ENCODE results near the gene PLXNB3. TPM values are rescaled to one million over a fixed set of nuclear protein-coding genes. Genes with fewer than 3 reads are reported as not detected.
A peak's percentile ranks its signal among the peaks of the same experiment; 100 is the strongest.

Gene PLXNB3
- total RNA-seq (2016; rRNA removed; fragmentation: Illumina TruSeq; extraction: Trizol) (1.2 and 3.0 TPM in 2 replicates), polyA plus RNA-seq (2011; rRNA removed) (6.9 and 8.1 TPM in 2 replicates), polyA minus RNA-seq (2011; rRNA and poly(A)+ RNA removed; ENCODE audit: low replicate concordance) (0.68 and 8.0 TPM in 2 replicates), Bru-seq, nascent RNA (percentile 41 among the genes with signal in this experiment), BruChase-seq, experiment 1, labeled RNA remaining after a 6-hour chase (percentile 66 among the genes with signal in this experiment), BruChase-seq, experiment 2, labeled RNA remaining after a 2-hour chase (percentile 52 among the genes with signal in this experiment)
- total RNA-seq (2016; cell fraction: cytosol; rRNA removed; fragmentation: Illumina TruSeq; extraction: Trizol; ENCODE audit: low read depth), result 0.20 and 0.62 TPM in 2 replicates
- 0.51 and 3.2 TPM in 2 replicates for total RNA-seq (2016; cell fraction: insoluble cytoplasmic fraction; rRNA removed; fragmentation: Illumina TruSeq; extraction: Trizol)
- 0.90 and 1.4 TPM in 2 replicates for total RNA-seq (2016; cell fraction: membrane; rRNA removed; fragmentation: Illumina TruSeq; extraction: Trizol)
- total RNA-seq (2016; cell fraction: nucleus; rRNA removed; fragmentation: Illumina TruSeq; extraction: Trizol), result 3.6 and 5.9 TPM in 2 replicates
- 2.0 and 3.8 TPM in 2 replicates for polyA plus RNA-seq (2011; cell fraction: cytosol; rRNA removed)
- 40.4 and 58.7 TPM in 2 replicates for polyA plus RNA-seq (2011; cell fraction: nucleus; rRNA removed)
- 3.4 and 5.7 TPM in 2 replicates for polyA plus RNA-seq (2012)
- 0.61 and 0.93 TPM in 2 replicates for polyA plus RNA-seq (2016; cell fraction: cytosol; fragmentation: Illumina TruSeq; extraction: Trizol; ENCODE audit: low read depth)
- 1.8 and 2.9 TPM in 2 replicates for polyA plus RNA-seq (2016; cell fraction: insoluble cytoplasmic fraction; fragmentation: Illumina TruSeq; extraction: Trizol; ENCODE audit: low read depth)
- polyA plus RNA-seq (2016; cell fraction: membrane; fragmentation: Illumina TruSeq; extraction: Trizol; ENCODE audit: low read depth), result 2.0 and 2.3 TPM in 2 replicates
- polyA plus RNA-seq (2016; cell fraction: nucleus; fragmentation: Illumina TruSeq; extraction: Trizol; ENCODE audit: insufficient read depth, low read depth), result 20.2 and 27.0 TPM in 2 replicates
- polyA minus RNA-seq (2011; cell fraction: cytosol; rRNA and poly(A)+ RNA removed), result 5.1 and 5.5 TPM in 2 replicates
- polyA minus RNA-seq (2011; cell fraction: nucleus; rRNA and poly(A)+ RNA removed), result 5.0 and 6.8 TPM in 2 replicates
- long read RNA-seq, experiment 1, partial matches to known transcripts, result 0 of 1 reads
- long read RNA-seq, experiment 1, other reads (novel, unspliced or antisense), result 1 of 1 reads
- long read RNA-seq, experiment 2, full-length matches to known transcripts, result 1 of 12 reads
- long read RNA-seq, experiment 2, partial matches to known transcripts, result 4 of 12 reads
- long read RNA-seq, experiment 2, other reads (novel, unspliced or antisense), result 7 of 12 reads

DNA sequence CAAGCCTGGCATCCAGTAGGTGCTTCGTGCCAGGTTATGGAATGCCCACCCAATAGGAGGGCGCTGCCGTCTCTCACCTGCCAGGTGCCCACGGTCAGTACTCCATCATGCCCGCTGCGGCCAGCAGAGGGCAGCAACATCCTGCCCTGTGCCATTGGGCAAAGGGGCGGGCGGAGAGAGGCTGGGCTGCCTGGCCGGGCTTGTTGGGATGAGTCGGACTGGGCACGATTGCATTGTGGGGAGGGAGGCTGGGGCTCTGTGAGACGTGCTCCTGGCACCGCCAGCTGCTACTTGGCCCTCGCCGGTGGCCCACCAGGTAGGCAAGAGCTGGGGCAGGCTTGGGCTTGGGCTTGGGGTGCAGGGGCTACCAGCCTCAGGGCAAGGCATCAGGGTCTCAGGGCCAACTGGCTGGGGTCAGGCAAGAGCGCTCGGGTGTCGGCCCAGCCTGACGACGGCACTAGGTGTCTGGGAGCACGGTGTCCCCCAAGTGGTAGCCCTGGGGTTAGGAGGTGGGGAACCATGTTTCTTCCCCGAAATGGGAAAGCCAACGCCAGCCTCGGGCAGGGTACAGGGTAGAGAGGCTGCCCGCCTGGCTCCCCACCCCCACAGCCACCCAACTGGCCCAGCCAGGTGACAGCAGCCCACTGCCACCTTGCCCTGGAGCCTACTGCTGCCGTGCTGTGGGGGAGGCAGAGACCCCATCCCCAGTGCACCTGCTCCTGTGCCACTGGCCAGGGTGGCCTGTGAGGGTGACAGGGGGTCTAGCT is at the start of gene PLXNB3:
TSS of gene PLXNB3 (plus strand) at position 261 of the 767 bp plus-strand sequence. CDS start 1,287 bp downstream, outside the sequence.
- peak within 1 kb of the TSS; percentile 54 for H3K9ac ChIP-seq (ENCODE audit: insufficient read depth, low read depth, low read length)
- H3K4me1 ChIP-seq (ENCODE audit: insufficient read depth, low read length), result peaks cover 37% of the 10 kb centered on the region
- no peak within 1 kb of the TSS for H3K27ac ChIP-seq (ENCODE audit: extremely low read length, insufficient read depth, low read length)
- peak; percentile 57 for DNase-seq (ENCODE audit: low spot score)
- TSS peak; percentile 51 for BruUV-seq (replicated peaks)
- in situ Hi-C loops (cut with HindIII; ENCODE audit: extremely low pct_ligation_motif_present, low pct_unique_long_range_greater_than_20kb) (no loop called here), intact Hi-C loops (cut with micrococcal nuclease; ENCODE audit: unreplicated experiment) (loop anchor here (2.0 to 10.0 kb wide), 2 partner anchors 19 to 181 kb away; partner anchors contain the start of gene RENBP)
- no peaks in the 10 kb centered on the region for H4K20me1 ChIP-seq (ENCODE audit: insufficient read depth, low read length)
- peak within 1 kb of the TSS; percentile 45 to 66 (median 53); a peak in 5 of 6 replicates for H3K4me3 ChIP-seq (replicated peaks in 1 of 3; ENCODE audit: insufficient read depth in 1 of 3, low read depth in 2 of 3, low read length in 3 of 3)
- H2AFZ ChIP-seq (ENCODE audit: low read length), result no peak within 1 kb of the TSS
- peak; percentile 77 for ATAC-seq
- CTCF ChIA-PET (ENCODE audit: low intra/inter-chr PET ratio, low total read pairs), result interaction anchor here (0.6 to 1.7 kb wide), 3 partner anchors 30 to 189 kb away, joined by 3 to 6 read pairs (median 3); partner anchors contain the start of genes IDH3G and SSR4
- H3K36me3 ChIP-seq (replicated peaks in 1 of 2; ENCODE audit: control insufficient read depth in 1 of 2, insufficient read depth in 2 of 2, low read length in 2 of 2), result no peaks in the 10 kb centered on the region
- no peak for FAIRE-seq
- H3K79me2 ChIP-seq (ENCODE audit: insufficient read depth, low read length), result no peaks in the 10 kb centered on the region
- WGBS (ENCODE audit: low lambda C conversion rate), result no CpG with 5 or more reads among the region's 26 CpGs
- POLR2A ChIA-PET, result interaction anchor here (1.0 to 2.9 kb wide), 6 partner anchors 30 to 184 kb away, joined by 3 to 15 read pairs (median 6); partner anchors contain the start of genes IDH3G, SLC6A8 and SSR4
- H3K27me3 ChIP-seq (ENCODE audit: control insufficient read depth in 1 of 2, insufficient read depth in 2 of 2, low read length in 2 of 2), result no peaks in the 10 kb centered on the region
- H3K9me3 ChIP-seq (ENCODE audit: low read length), result no peaks in the 10 kb centered on the region
- peak within 1 kb of the TSS; percentile 78 for H3K4me2 ChIP-seq (ENCODE audit: low read depth, low read length)
- TF ChIP-seq, protein P1, sequence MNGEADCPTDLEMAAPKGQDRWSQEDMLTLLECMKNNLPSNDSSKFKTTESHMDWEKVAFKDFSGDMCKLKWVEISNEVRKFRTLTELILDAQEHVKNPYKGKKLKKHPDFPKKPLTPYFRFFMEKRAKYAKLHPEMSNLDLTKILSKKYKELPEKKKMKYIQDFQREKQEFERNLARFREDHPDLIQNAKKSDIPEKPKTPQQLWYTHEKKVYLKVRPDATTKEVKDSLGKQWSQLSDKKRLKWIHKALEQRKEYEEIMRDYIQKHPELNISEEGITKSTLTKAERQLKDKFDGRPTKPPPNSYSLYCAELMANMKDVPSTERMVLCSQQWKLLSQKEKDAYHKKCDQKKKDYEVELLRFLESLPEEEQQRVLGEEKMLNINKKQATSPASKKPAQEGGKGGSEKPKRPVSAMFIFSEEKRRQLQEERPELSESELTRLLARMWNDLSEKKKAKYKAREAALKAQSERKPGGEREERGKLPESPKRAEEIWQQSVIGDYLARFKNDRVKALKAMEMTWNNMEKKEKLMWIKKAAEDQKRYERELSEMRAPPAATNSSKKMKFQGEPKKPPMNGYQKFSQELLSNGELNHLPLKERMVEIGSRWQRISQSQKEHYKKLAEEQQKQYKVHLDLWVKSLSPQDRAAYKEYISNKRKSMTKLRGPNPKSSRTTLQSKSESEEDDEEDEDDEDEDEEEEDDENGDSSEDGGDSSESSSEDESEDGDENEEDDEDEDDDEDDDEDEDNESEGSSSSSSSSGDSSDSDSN (CRISPR knock-in tag; IDR thresholded peaks at IDR 0.05), result peak; percentile 48
- 0 out of 2 replicates have a peak, but pooled peaks have one; percentile 27 for TF ChIP-seq HDAC2 (CRISPR knock-in tag; IDR thresholded peaks at IDR 0.05)
- TF ChIP-seq, protein P2, sequence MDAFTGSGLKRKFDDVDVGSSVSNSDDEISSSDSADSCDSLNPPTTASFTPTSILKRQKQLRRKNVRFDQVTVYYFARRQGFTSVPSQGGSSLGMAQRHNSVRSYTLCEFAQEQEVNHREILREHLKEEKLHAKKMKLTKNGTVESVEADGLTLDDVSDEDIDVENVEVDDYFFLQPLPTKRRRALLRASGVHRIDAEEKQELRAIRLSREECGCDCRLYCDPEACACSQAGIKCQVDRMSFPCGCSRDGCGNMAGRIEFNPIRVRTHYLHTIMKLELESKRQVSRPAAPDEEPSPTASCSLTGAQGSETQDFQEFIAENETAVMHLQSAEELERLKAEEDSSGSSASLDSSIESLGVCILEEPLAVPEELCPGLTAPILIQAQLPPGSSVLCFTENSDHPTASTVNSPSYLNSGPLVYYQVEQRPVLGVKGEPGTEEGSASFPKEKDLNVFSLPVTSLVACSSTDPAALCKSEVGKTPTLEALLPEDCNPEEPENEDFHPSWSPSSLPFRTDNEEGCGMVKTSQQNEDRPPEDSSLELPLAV (CRISPR knock-in tag; conservative IDR thresholded peaks at IDR 0.05; ENCODE audit: low read depth), result no peak
- no peak for TF ChIP-seq FOXC1 (CRISPR knock-in tag; IDR thresholded peaks at IDR 0.05; ENCODE audit: borderline replicate concordance)
- TF ChIP-seq, protein P3, sequence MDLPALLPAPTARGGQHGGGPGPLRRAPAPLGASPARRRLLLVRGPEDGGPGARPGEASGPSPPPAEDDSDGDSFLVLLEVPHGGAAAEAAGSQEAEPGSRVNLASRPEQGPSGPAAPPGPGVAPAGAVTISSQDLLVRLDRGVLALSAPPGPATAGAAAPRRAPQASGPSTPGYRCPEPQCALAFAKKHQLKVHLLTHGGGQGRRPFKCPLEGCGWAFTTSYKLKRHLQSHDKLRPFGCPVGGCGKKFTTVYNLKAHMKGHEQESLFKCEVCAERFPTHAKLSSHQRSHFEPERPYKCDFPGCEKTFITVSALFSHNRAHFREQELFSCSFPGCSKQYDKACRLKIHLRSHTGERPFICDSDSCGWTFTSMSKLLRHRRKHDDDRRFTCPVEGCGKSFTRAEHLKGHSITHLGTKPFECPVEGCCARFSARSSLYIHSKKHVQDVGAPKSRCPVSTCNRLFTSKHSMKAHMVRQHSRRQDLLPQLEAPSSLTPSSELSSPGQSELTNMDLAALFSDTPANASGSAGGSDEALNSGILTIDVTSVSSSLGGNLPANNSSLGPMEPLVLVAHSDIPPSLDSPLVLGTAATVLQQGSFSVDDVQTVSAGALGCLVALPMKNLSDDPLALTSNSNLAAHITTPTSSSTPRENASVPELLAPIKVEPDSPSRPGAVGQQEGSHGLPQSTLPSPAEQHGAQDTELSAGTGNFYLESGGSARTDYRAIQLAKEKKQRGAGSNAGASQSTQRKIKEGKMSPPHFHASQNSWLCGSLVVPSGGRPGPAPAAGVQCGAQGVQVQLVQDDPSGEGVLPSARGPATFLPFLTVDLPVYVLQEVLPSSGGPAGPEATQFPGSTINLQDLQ (CRISPR knock-in tag; IDR thresholded peaks at IDR 0.05), result no peak
- no peak for TF ChIP-seq SP1 (IDR thresholded peaks at IDR 0.05)
- peak; percentile 62 for TF ChIP-seq SP1 (CRISPR knock-in tag; IDR thresholded peaks at IDR 0.05)
- TF ChIP-seq MIER2 (CRISPR knock-in tag; IDR thresholded peaks at IDR 0.05), result no peak
- TF ChIP-seq NR2C2 (CRISPR knock-in tag; IDR thresholded peaks at IDR 0.05; ENCODE audit: borderline replicate concordance), result peak; percentile 32; the same call in 1 of the 2 replicates

Data from HepG2 (cell line).